Uterus (tissue), 2 donors: Measurements from ENCODE around the gene CPEB3.

ENCODE experiments used
- CTCF ChIP-seq, 4 experiments: fragments of 200-600 bp in 2 of 4; fragments of 450-650 bp in 2 of 4; sonication (generic) in 2 of 4; IDR thresholded peaks; one replicate each; pipeline ENCODE4 v1.5.1; 2016 to 2019; ENCODE audit warnings: antibody characterized with exemption in 4 of 4, mild to moderate bottlenecking in 2 of 4, moderate library complexity in 1 of 4
- POLR2A ChIP-seq, 2 donors: fragments of 450-650 bp; IDR thresholded peaks; one replicate each; pipeline ENCODE4 v1.6.1; 2016; ENCODE audit warnings: antibody characterized with exemption in 2 of 2, mild to moderate bottlenecking in 1 of 2, moderate library complexity in 1 of 2

DNA sequence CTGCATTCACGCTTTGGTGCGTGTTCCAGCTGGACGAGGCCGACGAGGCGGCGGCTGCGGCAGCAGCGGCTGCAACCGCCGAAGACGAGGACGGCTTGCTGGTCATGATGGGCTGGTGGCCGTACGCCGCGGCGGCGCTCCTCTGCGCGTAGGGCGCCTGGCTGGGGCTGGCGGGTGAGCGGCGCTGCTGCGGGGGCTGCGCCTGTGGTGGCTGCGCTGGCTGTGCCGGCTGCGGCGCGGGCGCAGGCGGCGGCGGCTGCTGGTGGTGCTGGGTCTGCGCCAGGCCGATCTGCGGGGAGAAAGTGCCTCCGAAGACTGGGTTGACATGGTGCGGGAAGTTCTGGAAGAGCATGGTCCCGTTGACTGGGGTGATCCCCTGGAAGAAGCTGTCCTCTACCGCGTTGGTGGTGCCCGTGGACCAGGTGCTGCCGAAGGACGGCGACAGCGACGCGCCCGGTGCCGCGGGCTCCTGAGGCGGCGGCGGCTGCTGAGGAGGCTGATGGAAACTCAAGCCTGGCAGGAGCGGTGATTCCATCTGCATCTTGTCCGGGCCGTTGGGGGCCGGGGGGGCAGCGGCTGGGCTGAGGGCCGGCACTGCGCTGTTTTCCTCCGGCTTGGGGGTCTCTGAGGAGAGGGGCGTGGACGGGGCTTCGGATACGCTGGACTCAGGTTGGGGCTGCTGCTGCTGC is 51.1 kb downstream of the CPEB3 start:
- TF ChIP-seq CTCF (IDR thresholded peaks at IDR 0.05) (no peak), POLR2A (IDR thresholded peaks at IDR 0.05) (peak in 1 of 2 donors; percentile 22)
